Measurements from ENCODE around the gene HEG1.

Gene HEG1

DNA sequence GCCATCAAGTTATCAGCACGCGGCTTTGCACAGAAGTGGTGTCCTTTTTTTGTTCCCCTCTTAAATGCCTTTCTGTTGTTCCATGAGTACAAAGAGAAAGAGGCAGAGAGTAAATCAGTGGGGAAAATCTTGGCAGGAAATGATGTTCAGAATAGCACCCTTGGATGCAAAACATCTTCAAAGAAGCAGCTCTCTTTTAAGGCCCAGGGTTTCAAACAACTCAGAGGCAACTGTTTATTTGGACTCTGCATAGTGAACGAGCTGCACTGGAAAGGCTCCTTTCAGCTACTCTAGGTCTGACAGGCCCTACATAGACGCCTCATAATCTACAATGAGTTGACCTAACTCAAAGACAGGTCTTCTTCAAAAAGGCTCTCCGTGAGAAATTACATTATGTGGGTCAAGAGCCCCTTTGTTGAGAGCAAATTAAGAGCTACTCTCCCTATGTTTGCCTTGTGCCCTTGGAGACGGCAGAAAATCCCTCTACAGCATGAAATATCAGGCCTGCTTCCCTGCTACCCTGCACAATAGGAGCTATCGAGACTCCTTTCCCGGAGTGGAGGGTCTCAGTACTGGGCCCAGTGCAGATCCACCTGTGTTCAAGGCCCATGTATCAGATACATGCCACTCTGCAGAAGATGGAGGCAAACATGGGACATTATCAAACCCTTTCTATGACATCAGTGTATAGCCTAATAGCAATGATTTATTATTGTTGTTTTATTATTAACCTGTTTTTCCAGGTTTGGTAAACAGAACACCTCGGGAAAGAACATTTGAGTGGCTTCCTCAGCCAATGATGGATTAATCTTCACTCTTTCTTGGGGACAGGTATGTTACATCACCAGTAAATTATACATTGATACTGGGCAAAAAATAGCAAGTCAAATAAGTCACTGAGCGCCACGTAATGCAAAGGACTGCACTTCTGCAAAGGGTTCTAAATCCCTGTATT, 53.1 kb downstream of the HEG1 start:
- no peaks in the 10 kb centered on the region for H3K27me3 ChIP-seq (ENCODE audit: insufficient read depth, low read depth)
- H4K20me1 ChIP-seq (ENCODE audit: insufficient read depth), result no peaks in the 10 kb centered on the region
- TF ChIP-seq, protein P1, sequence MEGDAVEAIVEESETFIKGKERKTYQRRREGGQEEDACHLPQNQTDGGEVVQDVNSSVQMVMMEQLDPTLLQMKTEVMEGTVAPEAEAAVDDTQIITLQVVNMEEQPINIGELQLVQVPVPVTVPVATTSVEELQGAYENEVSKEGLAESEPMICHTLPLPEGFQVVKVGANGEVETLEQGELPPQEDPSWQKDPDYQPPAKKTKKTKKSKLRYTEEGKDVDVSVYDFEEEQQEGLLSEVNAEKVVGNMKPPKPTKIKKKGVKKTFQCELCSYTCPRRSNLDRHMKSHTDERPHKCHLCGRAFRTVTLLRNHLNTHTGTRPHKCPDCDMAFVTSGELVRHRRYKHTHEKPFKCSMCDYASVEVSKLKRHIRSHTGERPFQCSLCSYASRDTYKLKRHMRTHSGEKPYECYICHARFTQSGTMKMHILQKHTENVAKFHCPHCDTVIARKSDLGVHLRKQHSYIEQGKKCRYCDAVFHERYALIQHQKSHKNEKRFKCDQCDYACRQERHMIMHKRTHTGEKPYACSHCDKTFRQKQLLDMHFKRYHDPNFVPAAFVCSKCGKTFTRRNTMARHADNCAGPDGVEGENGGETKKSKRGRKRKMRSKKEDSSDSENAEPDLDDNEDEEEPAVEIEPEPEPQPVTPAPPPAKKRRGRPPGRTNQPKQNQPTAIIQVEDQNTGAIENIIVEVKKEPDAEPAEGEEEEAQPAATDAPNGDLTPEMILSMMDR (conservative IDR thresholded peaks at IDR 0.05; ENCODE audit: low read depth, low read length), result no peak
- H3K36me3 ChIP-seq (ENCODE audit: insufficient read depth), result no peaks in the 10 kb centered on the region
- no peak overlapping the region for H3K9ac ChIP-seq
- no peak overlapping the region for H3K4me2 ChIP-seq
- no peaks in the 10 kb centered on the region for H3K79me2 ChIP-seq (ENCODE audit: insufficient read depth, low read depth)
- no peak overlapping the region for H3K4me3 ChIP-seq (IDR thresholded peaks at IDR 0.05; ENCODE audit: insufficient read depth, low read depth, low read length)
- H3K27ac ChIP-seq, result no peak overlapping the region
- H2AFZ ChIP-seq (ENCODE audit: low read depth), result no peak overlapping the region
- H3K4me1 ChIP-seq (ENCODE audit: low read depth, poor library complexity, severe bottlenecking), result no peaks in the 10 kb centered on the region

- Histone ChIP-seq H3K9ac (no peak overlapping the region), H3K27me3 (ENCODE audit: insufficient read depth, low read depth) (no peaks in the 10 kb centered on the region), H3K4me3 (IDR thresholded peaks at IDR 0.05; ENCODE audit: insufficient read depth, low read depth, low read length) (no peak overlapping the region), H4K20me1 (ENCODE audit: insufficient read depth) (no peaks in the 10 kb centered on the region), H3K36me3 (ENCODE audit: insufficient read depth) (no peaks in the 10 kb centered on the region), H2AFZ (ENCODE audit: low read depth) (no peak overlapping the region), H3K79me2 (ENCODE audit: insufficient read depth, low read depth) (no peaks in the 10 kb centered on the region), H3K27ac (no peak overlapping the region), H3K4me2 (no peak overlapping the region), H3K4me1 (ENCODE audit: low read depth, poor library complexity, severe bottlenecking) (no peaks in the 10 kb centered on the region)
- TF ChIP-seq, protein P1 (conservative IDR thresholded peaks at IDR 0.05; ENCODE audit: low read depth, low read length), result no peak
Observed at GRCh38 chr3:125001557-125002413, 54.0 kb downstream of the HEG1 start.

DNA sequence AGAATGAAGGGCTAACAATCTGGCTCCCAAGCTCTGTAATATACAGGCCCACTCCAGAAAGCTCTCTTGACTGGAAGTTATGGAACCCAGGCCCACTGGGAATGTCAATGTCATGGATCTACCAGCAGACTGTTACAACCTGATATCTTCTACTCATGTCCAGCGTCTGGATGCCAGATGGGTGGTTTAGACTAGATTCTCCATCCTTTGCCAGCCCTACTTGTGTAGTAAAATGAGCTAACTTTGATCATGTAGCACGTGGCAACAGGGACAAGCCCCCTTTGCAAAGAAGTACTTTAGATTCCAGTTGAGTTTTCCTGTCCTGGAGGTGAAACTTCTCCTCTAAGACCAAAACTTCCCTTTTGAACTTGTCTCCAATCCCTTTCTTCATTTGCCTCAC, 55.1 kb downstream of the HEG1 start:
- Histone ChIP-seq H3K4me2 (no peak overlapping the region), H4K20me1 (ENCODE audit: insufficient read depth) (no peaks in the 10 kb centered on the region), H3K79me2 (ENCODE audit: insufficient read depth, low read depth) (no peaks in the 10 kb centered on the region), H3K36me3 (ENCODE audit: insufficient read depth) (no peaks in the 10 kb centered on the region), H3K4me3 (IDR thresholded peaks at IDR 0.05; ENCODE audit: insufficient read depth, low read depth, low read length) (no peak overlapping the region), H3K27ac (no peak overlapping the region), H3K27me3 (ENCODE audit: insufficient read depth, low read depth) (no peaks in the 10 kb centered on the region), H3K4me1 (ENCODE audit: low read depth, poor library complexity, severe bottlenecking) (peaks cover 5% of the 10 kb centered on the region), H3K9ac (no peak overlapping the region), H2AFZ (ENCODE audit: low read depth) (no peak overlapping the region)
- TF ChIP-seq, protein P1 (conservative IDR thresholded peaks at IDR 0.05; ENCODE audit: low read depth, low read length), result no peak

DNA sequence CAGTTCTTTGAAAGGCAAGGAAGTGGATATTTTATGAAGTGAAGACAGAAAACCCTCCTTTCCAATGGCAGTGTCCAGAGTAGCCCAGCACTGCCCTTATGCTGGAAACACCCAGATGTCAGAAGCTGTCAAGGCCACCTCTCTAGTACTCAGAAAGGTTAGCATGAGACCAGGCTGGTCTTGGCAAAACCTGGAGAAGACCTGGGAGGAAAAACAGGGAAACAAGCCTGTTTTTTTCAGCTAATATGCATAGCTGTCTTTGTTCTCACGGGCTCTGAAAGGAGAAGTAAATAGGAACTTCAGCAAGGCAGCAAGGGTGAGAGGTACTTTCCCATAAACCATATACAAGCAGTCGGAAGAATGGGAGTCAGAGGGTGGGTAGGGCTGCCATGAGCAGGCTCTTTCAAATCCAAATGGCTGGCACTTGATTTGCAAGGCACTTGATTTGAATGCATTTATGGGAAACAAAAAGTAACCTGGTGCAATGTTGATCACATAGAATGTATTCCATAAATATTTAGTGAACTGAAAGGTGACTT, 55.8 kb downstream of the HEG1 start:
- Histone ChIP-seq H3K9ac (no peak overlapping the region), H3K4me3 (IDR thresholded peaks at IDR 0.05; ENCODE audit: insufficient read depth, low read depth, low read length) (no peak overlapping the region), H3K4me1 (ENCODE audit: low read depth, poor library complexity, severe bottlenecking) (peaks cover 12% of the 10 kb centered on the region), H3K36me3 (ENCODE audit: insufficient read depth) (no peaks in the 10 kb centered on the region), H3K4me2 (no peak overlapping the region), H2AFZ (ENCODE audit: low read depth) (no peak overlapping the region), H3K27ac (no peak overlapping the region), H3K79me2 (ENCODE audit: insufficient read depth, low read depth) (no peaks in the 10 kb centered on the region), H4K20me1 (ENCODE audit: insufficient read depth) (no peaks in the 10 kb centered on the region), H3K27me3 (ENCODE audit: insufficient read depth, low read depth) (no peaks in the 10 kb centered on the region)
- TF ChIP-seq, protein P1 (conservative IDR thresholded peaks at IDR 0.05; ENCODE audit: low read depth, low read length), result no peak

All from KMS-11 (cell line).